T-cell (primary cell): ENCODE results near the gene CTNND2. TPM values are rescaled to one million over a fixed set of nuclear protein-coding genes. Genes with fewer than 3 reads are reported as not detected.

ENCODE experiments used
- ATAC-seq, 4 experiments: fragments of 200-7000 bp in 3 of 4; fragments of 150-1000 bp in 1 of 4; cut with Tn5 transposase; replicated peaks in 1 of 4; 1 replicate in 3 of 4; 2 replicates in 1 of 4; pipeline ENCODE4 v1.10.0; 2021; ENCODE audit warnings: moderate library complexity in 3 of 4, mild to moderate bottlenecking in 2 of 4, moderate number of reproducible peaks in 1 of 4
- CTCF ChIA-PET, 2 donors: fragments of 300-600 bp; sonication (Branson Sonifier 250); formaldehyde crosslinking; loops; one replicate each; lab custom pipeline; 2022; ENCODE audit warnings: antibody characterized with exemption in 2 of 2; lab: Charles Lee
- POLR2A ChIA-PET, 2 donors: fragments of 300-600 bp; sonication (Branson Sonifier 250); formaldehyde crosslinking; loops; one replicate each; lab custom pipeline; 2022; ENCODE audit warnings: antibody characterized with exemption in 2 of 2; lab: Charles Lee
- DNase-seq, 35 experiments: peaks; one replicate each; pipeline versions ENCODE4 v3.0.0 to v3.0.0-alpha.2; 2013 to 2023
- H3K27ac ChIP-seq: one replicate; pipeline ENCODE4 v1.5.1; 2013; ENCODE audit warnings: low read length
- H3K27me3 ChIP-seq, 2 experiments: replicated peaks in 1 of 2; 1 replicate in 1 of 2; 2 replicates in 1 of 2; pipeline versions ENCODE4 v1.6.1 to v1.7.0; 2013; ENCODE audit warnings: low read length in 1 of 2, mixed read lengths in 1 of 2; ENCODE audit not compliant: control insufficient read depth in 2 of 2, insufficient read depth in 2 of 2; ENCODE audit errors: extremely low read depth in 1 of 2
- H3K36me3 ChIP-seq, 2 donors: 1 replicate in 1 of 2; 2 replicates in 1 of 2; pipeline versions ENCODE4 v1.6.1 to v1.7.0; 2013; ENCODE audit warnings: low read length in 1 of 2; ENCODE audit not compliant: control insufficient read depth in 2 of 2, insufficient read depth in 1 of 2; ENCODE audit errors: extremely low read depth in 1 of 2
- H3K4me1 ChIP-seq, 2 experiments: 1 replicate in 1 of 2; 2 replicates in 1 of 2; pipeline versions ENCODE4 v1.6.1 to v1.7.0; 2013; ENCODE audit warnings: low read length in 2 of 2, mixed read lengths in 1 of 2; ENCODE audit not compliant: insufficient read depth in 2 of 2, control insufficient read depth in 1 of 2; ENCODE audit errors: extremely low read depth in 1 of 2
- H3K4me3 ChIP-seq, 2 donors: 1 replicate in 1 of 2; 2 replicates in 1 of 2; pipeline versions ENCODE4 v1.5.1 to v1.7.0; 2013; ENCODE audit warnings: mild to moderate bottlenecking in 2 of 2, low read length in 1 of 2, moderate library complexity in 1 of 2; ENCODE audit not compliant: control insufficient read depth in 1 of 2; ENCODE audit errors: extremely low read depth in 1 of 2
- H3K9me3 ChIP-seq: 2 replicates; pipeline ENCODE4 v1.7.0; 2013
- H3K27ac Mint-ChIP-seq, 2 donors: one replicate each; pipeline ENCODE4 v1.8.0; 2020 to 2021; ENCODE audit warnings: mild to moderate bottlenecking in 2 of 2, mixed read lengths in 2 of 2
- H3K27me3 Mint-ChIP-seq, 2 donors: one replicate each; pipeline ENCODE4 v1.8.0; 2021 to 2022; ENCODE audit warnings: mixed read lengths in 2 of 2
- H3K36me3 Mint-ChIP-seq: one replicate; pipeline ENCODE4 v1.8.0; 2021; ENCODE audit warnings: mixed read lengths
- H3K4me1 Mint-ChIP-seq, 3 donors: one replicate each; pipeline ENCODE4 v1.8.0; 2020 to 2022; ENCODE audit warnings: mixed read lengths in 3 of 3, mild to moderate bottlenecking in 1 of 3
- H3K4me3 Mint-ChIP-seq, 3 donors: one replicate each; pipeline ENCODE4 v1.8.0; 2020 to 2022; ENCODE audit warnings: mild to moderate bottlenecking in 3 of 3, mixed read lengths in 3 of 3, moderate library complexity in 3 of 3
- H3K9me3 Mint-ChIP-seq, 3 donors: one replicate each; pipeline ENCODE4 v1.8.0; 2020 to 2022; ENCODE audit warnings: mixed read lengths in 3 of 3
- WGBS: methylation state at CpG from one replicate; pipeline ENCODE4 v1.1.5; 2013; ENCODE audit warnings: missing lambda C conversion rate; ENCODE audit not compliant: insufficient coverage; 5-methylcytosine and 5-hydroxymethylcytosine counted together
- total RNA-seq, 35 experiments: library from RNA in 6 of 35; stranded (reverse) in 6 of 35; fragments of 120-200 nt in 1 of 35; gene quantifications; one replicate each; pipeline versions ENCODE4 v1.2.1 to v1.2.4 and lab custom pipeline; 2013 to 2026

CTNND2 gene
- total RNA-seq, 5 donors from 2014 or later (not counting 1 experiment from before 2014, with no cell fraction given), result 0.22 TPM; not detected in 4

GRCh38 chr5:11890777-11891176 is 13.5 kb downstream of the CTNND2 start:
- Mint-ChIP-seq H3K4me3 (no peak overlapping the region), H3K9me3 (peaks cover 0 to 13% (median 4%) of the 10 kb centered on the region in 3 donors), H3K27me3 (no peaks in the 10 kb centered on the region), H3K4me1 (no peaks in the 10 kb centered on the region), H3K27ac (no peak overlapping the region), H3K36me3 (no peaks in the 10 kb centered on the region)
- Histone ChIP-seq H3K36me3 (no peaks in the 10 kb centered on the region), H3K9me3 (no peaks in the 10 kb centered on the region), H3K27ac (no peak overlapping the region), H3K4me1 (no peaks in the 10 kb centered on the region), H3K27me3 (no peaks in the 10 kb centered on the region), H3K4me3 (no peak overlapping the region)
- POLR2A ChIA-PET, result no interaction called here
- ATAC-seq (no peak), DNase-seq (no peak)
- CTCF ChIA-PET, result no interaction called here
- WGBS, result 64% methylated on average over 3 of the region's 3 CpGs

GRCh38 chr5:11888221-11888620 is 16.0 kb downstream of the CTNND2 start:
- Histone ChIP-seq H3K9me3 (no peaks in the 10 kb centered on the region), H3K27ac (no peak overlapping the region), H3K36me3 (no peaks in the 10 kb centered on the region), H3K4me3 (no peak overlapping the region), H3K27me3 (no peaks in the 10 kb centered on the region), H3K4me1 (no peaks in the 10 kb centered on the region)
- H3K4me3 Mint-ChIP-seq, result no peak overlapping the region
- H3K4me1 Mint-ChIP-seq, result no peaks in the 10 kb centered on the region
- H3K27ac Mint-ChIP-seq, result no peak overlapping the region
- DNase-seq (no peak), ATAC-seq (no peak)
- WGBS, result 80% methylated on average over 3 of the region's 4 CpGs
- no peaks in the 10 kb centered on the region for H3K27me3 Mint-ChIP-seq
- CTCF ChIA-PET, result no interaction called here
- no peaks in the 10 kb centered on the region for H3K36me3 Mint-ChIP-seq
- peaks cover 4 to 23% (median 4%) of the 10 kb centered on the region in 3 donors for H3K9me3 Mint-ChIP-seq
- POLR2A ChIA-PET, result no interaction called here

- ChIA-PET CTCF (no interaction called here), POLR2A (no interaction called here)
- no peaks in the 10 kb centered on the region for H3K36me3 Mint-ChIP-seq
- H3K4me1 ChIP-seq, result no peaks in the 10 kb centered on the region
- no peaks in the 10 kb centered on the region for H3K27me3 Mint-ChIP-seq
- H3K27me3 ChIP-seq, result no peaks in the 10 kb centered on the region
- no peak for ATAC-seq
- no peak for DNase-seq
- no peak overlapping the region for H3K27ac ChIP-seq
- no peak overlapping the region for H3K4me3 Mint-ChIP-seq
- no peak overlapping the region for H3K4me3 ChIP-seq
- H3K27ac Mint-ChIP-seq, result no peak overlapping the region
- no peaks in the 10 kb centered on the region for H3K4me1 Mint-ChIP-seq
- H3K36me3 ChIP-seq, result no peaks in the 10 kb centered on the region
- no peaks in the 10 kb centered on the region for H3K9me3 ChIP-seq
- H3K9me3 Mint-ChIP-seq, result peaks cover 14 to 18% (median 15%) of the 10 kb centered on the region in 3 donors
- 68% methylated on average over 7 of the region's 7 CpGs for WGBS
Observed at GRCh38 chr5:11878814-11879213, 25.4 kb downstream of the CTNND2 start.

- Mint-ChIP-seq H3K27ac (no peak overlapping the region), H3K9me3 (peaks cover 0 to 4% (median 0%) of the 10 kb centered on the region in 3 donors), H3K27me3 (no peaks in the 10 kb centered on the region), H3K4me1 (no peaks in the 10 kb centered on the region), H3K36me3 (no peaks in the 10 kb centered on the region), H3K4me3 (no peak overlapping the region)
- Histone ChIP-seq H3K36me3 (no peaks in the 10 kb centered on the region), H3K9me3 (no peaks in the 10 kb centered on the region), H3K4me3 (no peak overlapping the region), H3K4me1 (no peaks in the 10 kb centered on the region), H3K27me3 (no peaks in the 10 kb centered on the region), H3K27ac (no peak overlapping the region)
- POLR2A ChIA-PET, result no interaction called here
- ATAC-seq, result no peak
- CTCF ChIA-PET, result no interaction called here
- WGBS, result 63% methylated on average over 1 of the region's 4 CpGs
- no peak for DNase-seq
Observed at GRCh38 chr5:11873587-11873986, 30.7 kb downstream of the CTNND2 start.

- Mint-ChIP-seq H3K36me3 (no peaks in the 10 kb centered on the region), H3K27me3 (no peaks in the 10 kb centered on the region), H3K27ac (no peak overlapping the region), H3K9me3 (peaks cover 5 to 10% (median 9%) of the 10 kb centered on the region in 3 donors), H3K4me1 (no peaks in the 10 kb centered on the region), H3K4me3 (no peak overlapping the region)
- ATAC-seq (no peak), DNase-seq (no peak)
- no peaks in the 10 kb centered on the region for H3K27me3 ChIP-seq
- no peak overlapping the region for H3K27ac ChIP-seq
- ChIA-PET CTCF (no interaction called here), POLR2A (no interaction called here)
- H3K9me3 ChIP-seq, result no peaks in the 10 kb centered on the region
- H3K4me3 ChIP-seq, result no peak overlapping the region
- no CpG with 5 or more reads among the region's 1 CpG for WGBS
- H3K36me3 ChIP-seq, result no peaks in the 10 kb centered on the region
- no peaks in the 10 kb centered on the region for H3K4me1 ChIP-seq
Observed at GRCh38 chr5:11869203-11869602, 35.0 kb downstream of the CTNND2 start.

GRCh38 chr5:11863911-11864310 is 40.3 kb downstream of the CTNND2 start:
- Mint-ChIP-seq H3K36me3 (no peaks in the 10 kb centered on the region), H3K4me3 (no peak overlapping the region), H3K27ac (no peak overlapping the region), H3K9me3 (peaks cover 9 to 13% (median 13%) of the 10 kb centered on the region in 3 donors), H3K27me3 (no peaks in the 10 kb centered on the region), H3K4me1 (no peaks in the 10 kb centered on the region)
- WGBS, result 55% methylated on average over 9 of the region's 10 CpGs
- no peak overlapping the region for H3K4me3 ChIP-seq
- H3K27me3 ChIP-seq, result no peaks in the 10 kb centered on the region
- ChIA-PET POLR2A (no interaction called here), CTCF (no interaction called here)
- ATAC-seq (no peak), DNase-seq (no peak)
- H3K36me3 ChIP-seq, result no peaks in the 10 kb centered on the region
- H3K9me3 ChIP-seq, result no peaks in the 10 kb centered on the region
- H3K27ac ChIP-seq, result no peak overlapping the region
- no peaks in the 10 kb centered on the region for H3K4me1 ChIP-seq

- DNase-seq, result no peak
- Mint-ChIP-seq H3K27me3 (no peaks in the 10 kb centered on the region), H3K4me3 (no peak overlapping the region), H3K4me1 (no peaks in the 10 kb centered on the region), H3K27ac (no peak overlapping the region), H3K9me3 (peaks cover 4 to 9% (median 8%) of the 10 kb centered on the region in 3 donors), H3K36me3 (no peaks in the 10 kb centered on the region)
- Histone ChIP-seq H3K9me3 (no peaks in the 10 kb centered on the region), H3K4me1 (no peaks in the 10 kb centered on the region), H3K27me3 (no peaks in the 10 kb centered on the region), H3K4me3 (no peak overlapping the region), H3K36me3 (no peaks in the 10 kb centered on the region), H3K27ac (no peak overlapping the region)
- ChIA-PET POLR2A (no interaction called here), CTCF (no interaction called here)
- WGBS, result 84% methylated on average over 5 of the region's 7 CpGs
- no peak for ATAC-seq
Observed at GRCh38 chr5:11857391-11857790, 46.9 kb downstream of the CTNND2 start.
